Muscle of leg (tissue), 11 donors: ENCODE measurements around the gene KCNC1. TPM values are rescaled to one million over a fixed set of nuclear protein-coding genes. Genes with fewer than 3 reads are reported as not detected.

Source experiments
- DNase-seq: peaks from one replicate; pipeline ENCODE4 v3.0.0; 2013
- H3K27ac ChIP-seq: one replicate; pipeline ENCODE4 v1.5.1; 2013; ENCODE audit warnings: mild to moderate bottlenecking, low read length, control low read depth
- H3K27me3 ChIP-seq: one replicate; pipeline ENCODE4 v1.6.1; 2013; ENCODE audit warnings: low read length; ENCODE audit not compliant: control insufficient read depth, insufficient read depth
- H3K36me3 ChIP-seq: one replicate; pipeline ENCODE4 v1.6.1; 2013; ENCODE audit warnings: low read length; ENCODE audit not compliant: control insufficient read depth, insufficient read depth
- H3K4me1 ChIP-seq: one replicate; pipeline ENCODE4 v1.6.1; 2013; ENCODE audit warnings: low read length; ENCODE audit not compliant: control insufficient read depth, insufficient read depth
- H3K4me3 ChIP-seq: one replicate; pipeline ENCODE4 v1.5.1; 2013; ENCODE audit warnings: low read length, control low read depth
- H3K9me3 ChIP-seq: replicated peaks from 2 replicates; pipeline ENCODE4 v1.6.1; 2013; ENCODE audit warnings: low read depth, low read length; ENCODE audit not compliant: control insufficient read depth
- WGBS: methylation state at CpG from one replicate; pipeline ENCODE4 v1.1.5; 2013; ENCODE audit warnings: missing lambda C conversion rate; ENCODE audit not compliant: insufficient coverage; 5-methylcytosine and 5-hydroxymethylcytosine counted together
- polyA plus RNA-seq, 8 donors: library from polyadenylated mRNA; unstranded; fragments of 120-200 nt; gene quantifications; one replicate each; pipeline versions ENCODE4 v1.2.1 to v1.2.3, GENCODE V29; 2013; ENCODE audit warnings: inconsistent platforms in 1 of 8, low replicate concordance in 1 of 8; ENCODE audit not compliant: insufficient read length in 8 of 8, insufficient read depth in 1 of 8
- total RNA-seq: library from RNA; stranded (reverse); fragments of 120-200 nt; gene quantifications from one replicate; pipeline ENCODE4 v1.2.4, GENCODE V29; 2013

The KCNC1 gene
- total and polyA plus RNA-seq, 9 donors, result 0.18 to 2.1 (median 1.00) TPM

GRCh38 chr11:17786824-17787525, 52.4 kb downstream of the KCNC1 start:
- 78% methylated on average over 14 of the region's 14 CpGs for WGBS
- DNase-seq, result no peak

GRCh38 chr11:17788084-17788483, 53.5 kb downstream of the KCNC1 start:
- DNase-seq, result no peak
- H3K36me3 ChIP-seq, result no peaks in the 10 kb centered on the region
- WGBS, result 100% methylated on average over 1 of the region's 5 CpGs

More at GRCh38 chr11:17786824-17787525, 52.4 kb downstream of the KCNC1 start:
- Histone ChIP-seq H3K4me3 (no peak overlapping the region), H3K36me3 (no peaks in the 10 kb centered on the region), H3K9me3 (no peaks in the 10 kb centered on the region), H3K4me1 (no peaks in the 10 kb centered on the region), H3K27ac (no peak overlapping the region), H3K27me3 (no peaks in the 10 kb centered on the region)

GRCh38 chr11:17790453-17790852, 55.9 kb downstream of the KCNC1 start:
- H3K36me3 ChIP-seq, result no peaks in the 10 kb centered on the region
- whole genome bisulfite sequencing, result no CpG with 5 or more reads among the region's 1 CpG
- DNase-seq, result no peak
- no peaks in the 10 kb centered on the region for H3K27me3 ChIP-seq
- H3K9me3 ChIP-seq, result no peaks in the 10 kb centered on the region
- H3K4me1 ChIP-seq, result no peaks in the 10 kb centered on the region
- H3K4me3 ChIP-seq, result no peak overlapping the region
- no peak overlapping the region for H3K27ac ChIP-seq

More at GRCh38 chr11:17788084-17788483, 53.5 kb downstream of the KCNC1 start:
- H3K4me1 ChIP-seq, result no peaks in the 10 kb centered on the region
- H3K27ac ChIP-seq, result no peak overlapping the region
- H3K4me3 ChIP-seq, result no peak overlapping the region
- no peaks in the 10 kb centered on the region for H3K27me3 ChIP-seq
- H3K9me3 ChIP-seq, result no peaks in the 10 kb centered on the region

- Histone ChIP-seq H3K36me3 (no peaks in the 10 kb centered on the region), H3K9me3 (no peaks in the 10 kb centered on the region), H3K27ac (no peak overlapping the region), H3K4me1 (no peaks in the 10 kb centered on the region), H3K4me3 (no peak overlapping the region), H3K27me3 (no peaks in the 10 kb centered on the region)
- DNase-seq, result no peak
These were observed 56.6 kb downstream of the KCNC1 start for GRCh38 chr11:17791144-17791543.

GRCh38 chr11:17792161-17792560, 57.6 kb downstream of the KCNC1 start:
- Histone ChIP-seq H3K27ac (no peak overlapping the region), H3K4me3 (no peak overlapping the region), H3K36me3 (no peaks in the 10 kb centered on the region), H3K4me1 (no peaks in the 10 kb centered on the region), H3K9me3 (no peaks in the 10 kb centered on the region), H3K27me3 (no peaks in the 10 kb centered on the region)
- WGBS, result 77% methylated on average over 5 of the region's 9 CpGs
- DNase-seq, result no peak

GRCh38 chr11:17793642-17794170, 59.1 kb downstream of the KCNC1 start:
- Histone ChIP-seq H3K36me3 (no peaks in the 10 kb centered on the region), H3K4me3 (no peak overlapping the region), H3K9me3 (no peaks in the 10 kb centered on the region), H3K4me1 (no peaks in the 10 kb centered on the region), H3K27me3 (no peaks in the 10 kb centered on the region), H3K27ac (no peak overlapping the region)
- WGBS, result 88% methylated on average over 6 of the region's 7 CpGs
- DNase-seq, result no peak

- no peak for DNase-seq
- H3K27ac ChIP-seq, result no peak overlapping the region
- no peaks in the 10 kb centered on the region for H3K27me3 ChIP-seq
- H3K36me3 ChIP-seq, result no peaks in the 10 kb centered on the region
- no peak overlapping the region for H3K4me3 ChIP-seq
- peaks cover 4% of the 10 kb centered on the region for H3K4me1 ChIP-seq
- 82% methylated on average over 5 of the region's 5 CpGs for WGBS
- H3K9me3 ChIP-seq, result no peaks in the 10 kb centered on the region
These were observed 60.4 kb downstream of the KCNC1 start for GRCh38 chr11:17794981-17795380.

- Histone ChIP-seq H3K9me3 (no peaks in the 10 kb centered on the region), H3K4me1 (peaks cover 4% of the 10 kb centered on the region), H3K4me3 (no peak overlapping the region), H3K27ac (no peak overlapping the region), H3K27me3 (no peaks in the 10 kb centered on the region), H3K36me3 (no peaks in the 10 kb centered on the region)
- no peak for DNase-seq
- 100% methylated on average over 1 of the region's 2 CpGs for WGBS
These were observed 61.6 kb downstream of the KCNC1 start for GRCh38 chr11:17796154-17796553.

GRCh38 chr11:17798253-17798652, 63.7 kb downstream of the KCNC1 start:
- H3K9me3 ChIP-seq, result no peaks in the 10 kb centered on the region
- DNase-seq, result no peak
- no peaks in the 10 kb centered on the region for H3K36me3 ChIP-seq
- no peak overlapping the region for H3K4me3 ChIP-seq
- no peaks in the 10 kb centered on the region for H3K27me3 ChIP-seq
- H3K4me1 ChIP-seq, result peaks cover 4% of the 10 kb centered on the region
- WGBS, result no CpG with 5 or more reads among the region's 6 CpGs
- no peak overlapping the region for H3K27ac ChIP-seq

GRCh38 chr11:17798716-17799115, 64.1 kb downstream of the KCNC1 start:
- Histone ChIP-seq H3K4me3 (no peak overlapping the region), H3K27me3 (no peaks in the 10 kb centered on the region), H3K9me3 (no peaks in the 10 kb centered on the region), H3K36me3 (no peaks in the 10 kb centered on the region), H3K27ac (no peak overlapping the region), H3K4me1 (peaks cover 4% of the 10 kb centered on the region)
- no peak for DNase-seq
- WGBS, result 100% methylated on average over 2 of the region's 3 CpGs
